Measurements from ENCODE around the gene RAD9A.

RAD9A gene

GRCh38 chr11:67428052-67429001 is 36.5 kb downstream of the RAD9A start, which contains the start of gene RPS6KB2:
Gene RPS6KB2 (plus strand): TSS chr11:67428494. CDS start chr11:67428546, 52 bp downstream.
- peak within 1 kb of the TSS; percentile 98 for H3K4me3 ChIP-seq (ENCODE audit: low read length)
- peak; percentile 96 for DNase-seq (ENCODE audit: low read depth)
- TF ChIP-seq CTCF (conservative IDR thresholded peaks at IDR 0.05; ENCODE audit: low read length), result no peak

GRCh38 chr11:67429038-67429668 is 37.4 kb downstream of the RAD9A start:
- DNase-seq (ENCODE audit: low read depth), result no peak
- peak overlapping the region; percentile 98 for H3K4me3 ChIP-seq (ENCODE audit: low read length)
- no peak for TF ChIP-seq CTCF (conservative IDR thresholded peaks at IDR 0.05; ENCODE audit: low read length)

GRCh38 chr11:67429722-67430121 is 37.9 kb downstream of the RAD9A start:
- no peak for TF ChIP-seq CTCF (conservative IDR thresholded peaks at IDR 0.05; ENCODE audit: low read length)
- no peak overlapping the region for H3K4me3 ChIP-seq (ENCODE audit: low read length)
- DNase-seq (ENCODE audit: low read depth), result no peak

GRCh38 chr11:67431346-67432249 is 39.8 kb downstream of the RAD9A start:
- DNase-seq (ENCODE audit: low read depth), result no peak
- TF ChIP-seq CTCF (conservative IDR thresholded peaks at IDR 0.05; ENCODE audit: low read length), result no peak
- H3K4me3 ChIP-seq (ENCODE audit: low read length), result no peak overlapping the region

- no peak for TF ChIP-seq CTCF (conservative IDR thresholded peaks at IDR 0.05; ENCODE audit: low read length)
- H3K4me3 ChIP-seq (ENCODE audit: low read length), result no peak overlapping the region
- no peak for DNase-seq (ENCODE audit: low read depth)
Observed at GRCh38 chr11:67432655-67433349, 41.0 kb downstream of the RAD9A start.

All from AG10803 (cell line).